ENCODE data around the gene PTPN3.

Gene PTPN3

DNA sequence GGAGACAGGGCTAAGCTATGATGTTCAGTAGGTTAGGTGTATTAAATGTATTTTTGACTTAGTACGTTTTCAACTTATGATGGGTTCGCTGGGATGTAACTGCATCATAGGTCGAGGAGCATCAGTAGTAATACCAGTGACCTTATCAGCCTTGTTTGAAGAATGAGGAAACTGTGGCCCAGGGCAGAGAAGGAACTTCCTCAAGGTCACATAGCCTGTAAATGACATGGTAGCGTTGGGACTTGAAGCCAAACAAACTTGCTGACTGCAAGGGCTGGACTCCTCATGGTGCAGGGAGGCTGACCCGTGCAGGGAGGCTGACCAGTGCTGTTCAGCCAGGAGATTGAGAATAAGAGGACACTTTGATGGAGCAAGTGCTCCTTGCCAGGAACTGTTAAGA, 21.3 kb upstream of the PTPN3 start:
- intact Hi-C loops (cut with DNase I; ENCODE audit: low total_unique reads) = loop anchor here (2.0 kb wide), 1 partner anchor 73 kb away; no protein-coding TSS in a partner anchor
- Histone ChIP-seq H3K4me1 (peaks cover 0 to 23% (median 4%) of the 10 kb centered on the region in 4 donors), H3K27me3 (no peaks in the 10 kb centered on the region), H3K9me3 (no peaks in the 10 kb centered on the region), H3K36me3 (no peaks in the 10 kb centered on the region), H3K27ac (no peak overlapping the region), H3K4me3 (no peak overlapping the region)
- TF ChIP-seq, protein P1, sequence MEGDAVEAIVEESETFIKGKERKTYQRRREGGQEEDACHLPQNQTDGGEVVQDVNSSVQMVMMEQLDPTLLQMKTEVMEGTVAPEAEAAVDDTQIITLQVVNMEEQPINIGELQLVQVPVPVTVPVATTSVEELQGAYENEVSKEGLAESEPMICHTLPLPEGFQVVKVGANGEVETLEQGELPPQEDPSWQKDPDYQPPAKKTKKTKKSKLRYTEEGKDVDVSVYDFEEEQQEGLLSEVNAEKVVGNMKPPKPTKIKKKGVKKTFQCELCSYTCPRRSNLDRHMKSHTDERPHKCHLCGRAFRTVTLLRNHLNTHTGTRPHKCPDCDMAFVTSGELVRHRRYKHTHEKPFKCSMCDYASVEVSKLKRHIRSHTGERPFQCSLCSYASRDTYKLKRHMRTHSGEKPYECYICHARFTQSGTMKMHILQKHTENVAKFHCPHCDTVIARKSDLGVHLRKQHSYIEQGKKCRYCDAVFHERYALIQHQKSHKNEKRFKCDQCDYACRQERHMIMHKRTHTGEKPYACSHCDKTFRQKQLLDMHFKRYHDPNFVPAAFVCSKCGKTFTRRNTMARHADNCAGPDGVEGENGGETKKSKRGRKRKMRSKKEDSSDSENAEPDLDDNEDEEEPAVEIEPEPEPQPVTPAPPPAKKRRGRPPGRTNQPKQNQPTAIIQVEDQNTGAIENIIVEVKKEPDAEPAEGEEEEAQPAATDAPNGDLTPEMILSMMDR (IDR thresholded peaks at IDR 0.05) = no peak
- DNase-seq = no peak

DNA sequence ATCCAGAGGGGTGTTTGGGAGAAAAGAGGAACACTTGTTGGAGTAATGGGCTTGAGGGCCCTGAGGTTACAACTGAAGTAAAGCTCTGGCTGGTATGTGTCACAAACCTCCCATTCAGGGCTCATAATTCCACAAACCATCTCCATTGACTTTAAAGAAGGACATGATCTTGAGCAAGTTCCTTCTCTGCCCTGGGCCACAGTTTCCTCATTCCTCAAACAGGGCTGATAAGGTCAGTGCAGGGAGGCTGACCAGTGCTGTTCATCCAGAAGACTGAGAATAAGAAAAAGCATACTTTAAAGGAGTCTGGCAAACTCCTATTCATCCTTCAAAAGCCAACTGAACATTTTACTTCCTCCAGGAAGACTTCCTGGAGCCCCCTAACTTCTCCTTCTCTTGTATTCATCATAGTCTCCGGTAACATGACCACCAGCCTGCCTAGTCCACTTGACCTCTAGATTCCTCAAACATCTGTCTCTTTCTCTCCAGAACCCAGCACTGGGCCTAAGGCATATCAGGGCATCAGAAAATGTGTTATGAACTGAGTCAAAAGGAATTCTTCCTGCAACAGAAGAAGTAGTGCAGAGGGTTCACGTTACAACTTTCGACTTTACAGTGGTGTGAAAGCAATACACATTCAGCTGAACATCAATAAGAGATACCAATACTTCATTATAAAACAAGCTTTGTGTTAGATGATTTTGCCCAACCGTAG, 20.7 kb upstream of the PTPN3 start:
- DNase-seq = no peak
- Histone ChIP-seq H3K27me3 (no peaks in the 10 kb centered on the region), H3K36me3 (no peaks in the 10 kb centered on the region), H3K27ac (no peak overlapping the region), H3K4me3 (no peak overlapping the region), H3K4me1 (peaks cover 0 to 23% (median 4%) of the 10 kb centered on the region in 4 donors), H3K9me3 (no peaks in the 10 kb centered on the region)
- TF ChIP-seq, protein P1 (IDR thresholded peaks at IDR 0.05) = no peak
- intact Hi-C loops (cut with DNase I; ENCODE audit: low total_unique reads) = loop anchor here (2.0 kb wide), 1 partner anchor 72 kb away; no protein-coding TSS in a partner anchor

DNA sequence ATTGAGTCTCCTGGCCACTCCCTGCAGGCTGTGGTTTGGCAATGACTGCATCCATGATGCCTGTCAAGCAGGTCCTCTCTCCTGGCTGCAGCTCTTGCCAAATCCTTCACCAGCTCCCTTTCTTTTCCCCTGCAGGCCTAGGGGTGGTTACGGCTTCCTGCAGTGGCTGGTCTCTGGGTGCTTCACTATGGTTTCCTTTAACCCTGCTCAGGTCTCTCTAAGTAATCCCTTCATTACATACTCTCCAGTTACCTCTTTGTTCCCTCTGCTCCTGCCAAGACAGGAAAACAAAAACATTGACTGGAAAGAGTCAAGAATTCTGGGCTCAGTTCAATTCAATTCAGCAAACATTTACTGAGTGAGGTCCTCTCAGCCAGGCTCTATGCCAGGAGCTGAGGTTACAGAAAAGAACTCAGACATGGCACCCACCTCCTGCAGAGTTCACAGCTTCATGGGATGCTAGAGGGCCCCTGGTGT, 19.8 kb upstream of the PTPN3 start:
- TF ChIP-seq, protein P1 (IDR thresholded peaks at IDR 0.05) = no peak
- Histone ChIP-seq H3K27ac (no peak overlapping the region), H3K4me3 (no peak overlapping the region), H3K9me3 (no peaks in the 10 kb centered on the region), H3K4me1 (peaks cover 0 to 23% (median 4%) of the 10 kb centered on the region in 4 donors), H3K27me3 (no peaks in the 10 kb centered on the region), H3K36me3 (no peaks in the 10 kb centered on the region)
- intact Hi-C loops (cut with DNase I; ENCODE audit: low total_unique reads) = loop anchor here (2.0 kb wide), 1 partner anchor 71 kb away; no protein-coding TSS in a partner anchor
- no peak for DNase-seq

DNA sequence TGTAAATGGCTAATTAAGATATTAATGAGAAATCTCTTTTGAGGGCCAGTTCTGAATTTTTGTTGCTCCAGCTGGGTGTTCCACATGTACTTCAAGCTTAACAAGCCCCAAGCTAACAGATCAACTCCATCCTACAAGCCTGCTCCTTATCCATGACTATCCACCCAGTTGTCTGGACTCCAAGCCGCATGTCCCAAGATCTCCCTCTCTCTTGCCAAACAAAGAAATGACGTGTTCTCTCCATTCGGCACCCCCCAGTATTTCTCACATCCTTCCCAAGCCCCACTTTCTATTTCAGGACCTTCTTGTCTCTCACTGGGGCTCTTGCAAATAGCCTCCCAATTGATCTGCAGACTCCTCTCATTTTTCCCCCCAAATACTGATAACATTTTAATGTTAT, 15.8 kb upstream of the PTPN3 start:
- TF ChIP-seq, protein P1 (IDR thresholded peaks at IDR 0.05) = no peak
- intact Hi-C loops (cut with DNase I; ENCODE audit: low total_unique reads) = loop anchor here (2.0 kb wide), 1 partner anchor 29 kb away; no protein-coding TSS in a partner anchor
- no peaks in the 10 kb centered on the region for H3K36me3 ChIP-seq
- H3K4me1 ChIP-seq = peaks cover 0 to 16% (median 7%) of the 10 kb centered on the region in 4 donors
- no peak overlapping the region for H3K4me3 ChIP-seq
- H3K27ac ChIP-seq = no peak overlapping the region
- no peaks in the 10 kb centered on the region for H3K27me3 ChIP-seq
- no peaks in the 10 kb centered on the region for H3K9me3 ChIP-seq
- DNase-seq = no peak

DNA sequence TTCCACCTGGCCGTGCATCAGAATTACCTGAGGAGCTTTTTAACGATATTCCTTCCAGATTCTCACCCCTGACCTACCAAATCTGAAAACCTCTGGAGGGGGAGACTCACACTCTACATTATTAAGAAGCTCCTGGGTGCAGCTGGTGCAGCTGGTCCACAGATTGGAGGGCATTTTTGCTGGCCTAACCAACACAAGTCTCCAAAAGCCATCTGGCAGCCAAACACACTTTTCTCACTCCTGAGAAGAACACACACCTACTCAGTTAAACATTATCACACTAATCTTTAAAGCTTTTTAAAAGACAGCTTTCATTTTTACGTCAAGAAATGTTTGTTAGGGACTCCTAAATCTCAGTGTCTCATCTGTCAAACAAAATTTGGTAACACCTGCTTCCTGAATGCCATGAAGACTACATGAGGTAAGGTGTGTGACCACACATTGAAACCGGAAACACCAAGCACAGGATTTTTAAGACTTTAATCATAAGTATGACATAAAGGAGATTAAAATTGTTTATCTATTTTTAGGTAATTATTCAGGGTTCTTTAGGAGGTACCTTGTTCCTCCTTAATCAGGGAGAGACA, 14.2 kb upstream of the PTPN3 start:
- no peaks in the 10 kb centered on the region for H3K36me3 ChIP-seq
- intact Hi-C loops (cut with DNase I; ENCODE audit: low total_unique reads) = no loop called here
- no peak for DNase-seq
- no peak overlapping the region for H3K27ac ChIP-seq
- TF ChIP-seq, protein P1 (IDR thresholded peaks at IDR 0.05) = no peak
- no peaks in the 10 kb centered on the region for H3K27me3 ChIP-seq
- H3K9me3 ChIP-seq = no peaks in the 10 kb centered on the region
- H3K4me3 ChIP-seq = no peak overlapping the region
- H3K4me1 ChIP-seq = peaks cover 0 to 7% (median under 1%) of the 10 kb centered on the region in 4 donors
